ENCODE results near the gene ESRRB.

DNA sequence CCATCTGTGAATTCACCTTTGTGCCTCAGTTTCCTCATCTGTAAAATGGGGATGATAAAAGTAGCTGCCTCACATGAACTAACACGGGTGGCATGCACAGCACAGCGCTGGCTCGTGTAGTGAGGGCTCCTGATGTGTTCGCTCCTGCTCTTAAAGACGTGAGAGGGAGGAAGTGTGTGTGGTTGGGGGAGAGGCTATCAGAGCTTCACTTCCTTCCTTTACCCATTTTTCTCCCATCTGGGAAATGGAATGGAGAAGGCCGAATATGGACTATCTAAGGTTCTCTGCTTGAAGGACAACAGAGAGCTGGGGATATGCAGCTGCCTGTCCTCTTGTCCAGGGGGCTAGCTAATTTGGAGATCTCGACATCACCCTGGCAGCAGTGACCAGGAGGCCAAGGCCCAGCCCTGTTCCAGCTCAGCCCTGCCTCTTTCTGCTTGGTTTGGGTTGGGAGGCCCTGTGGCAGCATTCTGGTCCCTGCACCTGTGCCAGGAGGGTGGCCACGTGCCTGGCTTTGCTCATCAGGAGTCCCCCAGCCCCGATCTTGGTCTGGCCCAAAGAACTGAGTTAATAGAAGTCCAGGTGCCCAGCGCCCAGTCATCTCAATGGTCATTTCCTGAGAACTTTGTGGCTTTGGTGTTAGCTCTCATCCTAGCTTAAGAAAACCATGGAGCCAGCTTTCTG, 44.5 kb upstream of the ESRRB start:
- no peak for TF ChIP-seq ZNF639 (tag by site-specific recombination; IDR thresholded peaks at IDR 0.05)
- no peak for TF ChIP-seq ZBTB26 (tag by site-specific recombination; optimal IDR thresholded peaks at IDR 0.05)
- no peak for TF ChIP-seq FEZF1 (tag by site-specific recombination; IDR thresholded peaks at IDR 0.05)
- TF ChIP-seq CTCF (tag by site-specific recombination; IDR thresholded peaks at IDR 0.05): no peak
- TF ChIP-seq BCL11B (tag by site-specific recombination; IDR thresholded peaks at IDR 0.05; ENCODE audit: low read depth): no peak
- no peak for TF ChIP-seq ZNF138 (tag by site-specific recombination; IDR thresholded peaks at IDR 0.05; ENCODE audit: borderline replicate concordance)
- no peak for TF ChIP-seq ZNF341 (tag by site-specific recombination; IDR thresholded peaks at IDR 0.05; ENCODE audit: low read depth)
- TF ChIP-seq ZNF510 (tag by site-specific recombination; IDR thresholded peaks at IDR 0.05; ENCODE audit: insufficient replicate concordance): no peak
- no peak for TF ChIP-seq ZNF311 (tag by site-specific recombination; IDR thresholded peaks at IDR 0.05; ENCODE audit: borderline replicate concordance)
- no peak for TF ChIP-seq ZFP37 (tag by site-specific recombination; IDR thresholded peaks at IDR 0.05)
